Peyer's patch (tissue), 4 donors: ENCODE measurements around the gene ATP8B4.

Experiments
- CTCF ChIP-seq, 6 experiments: fragments of 450-650 bp in 4 of 6; fragments of 200-600 bp in 2 of 6; sonication (generic) in 1 of 6; IDR thresholded peaks; one replicate each; pipeline ENCODE4 v1.5.1; 2017 to 2019; ENCODE audit warnings: antibody characterized with exemption in 6 of 6, mild to moderate bottlenecking in 3 of 6, moderate library complexity in 1 of 6
- POLR2A ChIP-seq, 2 donors: fragments of 450-650 bp; IDR thresholded peaks; one replicate each; pipeline ENCODE4 v1.5.1; 2017; ENCODE audit warnings: antibody characterized with exemption in 2 of 2, mild to moderate bottlenecking in 2 of 2, moderate library complexity in 2 of 2

DNA sequence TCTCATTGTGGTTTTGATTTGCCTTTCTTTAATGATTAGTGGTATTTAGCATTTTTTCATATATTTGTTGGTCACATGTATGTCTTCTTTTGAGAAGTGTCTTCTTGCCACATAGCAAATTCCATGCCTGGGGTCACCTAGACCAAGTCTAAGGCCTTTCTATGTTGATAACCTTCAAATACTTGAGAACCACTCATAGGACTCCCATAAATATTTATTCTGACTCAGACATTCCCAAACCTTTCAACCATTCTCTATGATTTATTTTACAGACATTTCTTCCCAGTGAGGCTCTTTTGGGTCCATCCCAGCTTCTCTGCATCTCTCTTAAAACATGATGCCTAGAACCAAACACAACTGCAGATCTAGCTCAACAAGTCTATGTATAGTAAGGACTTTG lies 69.2 kb downstream of the ATP8B4 start:
- no peak for TF ChIP-seq POLR2A (IDR thresholded peaks at IDR 0.05)
- no peak for TF ChIP-seq CTCF (IDR thresholded peaks at IDR 0.05)
